Measurements from ENCODE around the gene BSCL2. TPM values are rescaled to one million over a fixed set of nuclear protein-coding genes. Genes with fewer than 3 reads are reported as not detected.
A peak's percentile ranks its signal among the peaks of the same experiment; 100 is the strongest.

BSCL2 gene
- total RNA-seq, 1 experiment from 2014 or later = 77.4 TPM

GRCh38 chr11:62710001-62710345 lies 2.7 kb upstream of the BSCL2 start:
- H3K9me3 Mint-ChIP-seq = no peaks in the 10 kb centered on the region; a peak in 1 of 5 replicates
- peaks cover 23 to 50% (median 43%) of the 10 kb centered on the region in 3 experiments for H3K36me3 Mint-ChIP-seq (ENCODE audit: insufficient read depth in 1 of 3, low read depth in 3 of 3)
- peak overlapping the region; percentile 96 for H3K18ac ChIP-seq (ENCODE audit: insufficient read length, low read depth, low read length)
- peak overlapping the region; percentile 92 for H2BK5ac ChIP-seq (ENCODE audit: insufficient read length, low read length)
- H3K9ac ChIP-seq (ENCODE audit: extremely low read depth, insufficient read length, low read length) = peak overlapping the region; percentile 89
- H3K14ac ChIP-seq (ENCODE audit: insufficient read depth, low read length) = peak overlapping the region; percentile 93; the same call in 1 of the 2 replicates
- H3K23ac ChIP-seq (ENCODE audit: insufficient read length, low read depth, low read length) = no peak overlapping the region
- H2BK20ac ChIP-seq (ENCODE audit: low read depth, low read length, poor library complexity, severe bottlenecking) = no peak overlapping the region
- H2AFZ ChIP-seq (ENCODE audit: low read length) = no peak overlapping the region
- no peak for DNase-seq
- peak overlapping the region; percentile 100 for H3K27ac Mint-ChIP-seq
- no peaks in the 10 kb centered on the region for H3K27me3 ChIP-seq (ENCODE audit: insufficient read depth, low read length)
- no peak overlapping the region for H2AK5ac ChIP-seq (ENCODE audit: insufficient read length, low read length)
- no peaks in the 10 kb centered on the region; the same call in 1 of the 2 replicates for H3K79me2 ChIP-seq (ENCODE audit: insufficient read depth, low read length)
- no peak overlapping the region for H3T11ph ChIP-seq (ENCODE audit: low read length)
- H3K27ac ChIP-seq (ENCODE audit: insufficient read length, low read depth, low read length) = peak overlapping the region; percentile 92
- no peaks in the 10 kb centered on the region for H3K27me3 Mint-ChIP-seq (ENCODE audit: low read depth)
- H3K9me3 ChIP-seq (ENCODE audit: control insufficient read depth, low read depth, low read length) = no peaks in the 10 kb centered on the region
- peak overlapping the region; percentile 10 for H4K91ac ChIP-seq (ENCODE audit: insufficient read length, low read depth, low read length)
- peak overlapping the region; percentile 99 for H3K4me2 ChIP-seq (ENCODE audit: insufficient read depth, insufficient read length, low read length)
- no peak overlapping the region for H2BK12ac ChIP-seq (ENCODE audit: insufficient read length, low read depth, low read length)
- H3K79me1 ChIP-seq (ENCODE audit: insufficient read depth, low read depth, low read length, poor library complexity, severe bottlenecking) = no peaks in the 10 kb centered on the region
- peaks cover 2% of the 10 kb centered on the region; the same call in 1 of the 2 replicates for H3K4me1 ChIP-seq (ENCODE audit: insufficient read depth, low read length)
- H3K56ac ChIP-seq (ENCODE audit: insufficient read length, low read depth, low read length) = peak overlapping the region; percentile 7
- no peak overlapping the region for H4K8ac ChIP-seq (replicated peaks; ENCODE audit: insufficient read length, low read depth, low read length)
- H3K4me3 Mint-ChIP-seq = peak overlapping the region; percentile 84 to 91
- H2BK120ac ChIP-seq (ENCODE audit: low read depth, low read length, poor library complexity, severe bottlenecking) = peak overlapping the region; percentile 39
- H2BK15ac ChIP-seq (ENCODE audit: low read depth, low read length) = no peak overlapping the region
- no peaks in the 10 kb centered on the region for H4K20me1 ChIP-seq (ENCODE audit: control insufficient read depth, insufficient read depth, insufficient read length)
- H3K4ac ChIP-seq (ENCODE audit: low read depth, low read length) = no peak overlapping the region
- no CpG with 5 or more reads among the region's 7 CpGs for WGBS (ENCODE audit: extremely low coverage, insufficient read length, low lambda C conversion rate)
- peaks cover 47 to 56% of the 10 kb centered on the region in 2 experiments for H3K4me1 Mint-ChIP-seq
- H4K5ac ChIP-seq (ENCODE audit: insufficient read length, low read depth, low read length) = peak overlapping the region; percentile 97
- H3K23me2 ChIP-seq (ENCODE audit: insufficient read length, low read depth, low read length, poor library complexity, severe bottlenecking) = peaks cover 28% of the 10 kb centered on the region
- TF ChIP-seq CTCF (conservative IDR thresholded peaks at IDR 0.05) = no peak
